Measurements from ENCODE around the gene CMIP.

- no peak for TF ChIP-seq CTCF (conservative IDR thresholded peaks at IDR 0.05 in 1 of 2, IDR thresholded peaks at IDR 0.05 in 1 of 2; ENCODE audit: extremely low read depth in 1 of 2, insufficient read depth in 1 of 2, low read depth in 1 of 2, low read length in 2 of 2)
- no peak for TF ChIP-seq EZH2 (IDR thresholded peaks at IDR 0.05; ENCODE audit: borderline replicate concordance, low read length)
These were observed 216.5 kb downstream of the CMIP start for GRCh38 chr16:81661082-81661481.
